AG10803 (cell line): Measurements from ENCODE around the gene CELA3A.
A peak's percentile ranks its signal among the peaks of the same experiment; 100 is the strongest.

ENCODE experiments used
- DNase-seq: peaks from one replicate; pipeline ENCODE4 v3.0.0; 2010; ENCODE audit warnings: low read depth
- H3K4me3 ChIP-seq: 2 replicates; pipeline ENCODE4 v1.5.1; 2011; ENCODE audit warnings: mild to moderate bottlenecking, low read length, control low read depth
- CTCF ChIP-seq: conservative IDR thresholded peaks from 2 replicates; pipeline ENCODE4 v1.5.1; 2011; ENCODE audit warnings: mild to moderate bottlenecking, low read length, control low read depth, inconsistent platforms

Gene CELA3A

GRCh38 chr1:22050330-22050729 is 48.9 kb downstream of the CELA3A start:
- H3K4me3 ChIP-seq, result no peak overlapping the region
- no peak for DNase-seq
- TF ChIP-seq CTCF, result no peak

GRCh38 chr1:22051607-22052114 is 50.2 kb downstream of the CELA3A start:
- no peak overlapping the region for H3K4me3 ChIP-seq
- no peak for TF ChIP-seq CTCF
- DNase-seq, result no peak

- peak; percentile 95 for DNase-seq
- H3K4me3 ChIP-seq, result peak within 1 kb of the TSS; percentile 76
- TF ChIP-seq CTCF, result no peak
Observed at GRCh38 chr1:22052115-22053016, 50.9 kb downstream of the CELA3A start, which contains the start of gene CDC42. TSS of gene CDC42 (plus strand) at chr1:22052709. CDS start at chr1:22078479, 25,770 bp downstream.

GRCh38 chr1:22053017-22053860 is 51.8 kb downstream of the CELA3A start:
- peak; percentile 14; the same call in 1 of the 2 replicates for TF ChIP-seq CTCF
- peak overlapping the region; percentile 76 for H3K4me3 ChIP-seq
- peak; percentile 69 for DNase-seq

- TF ChIP-seq CTCF, result no peak
- peak; percentile 31 for DNase-seq
- H3K4me3 ChIP-seq, result peak overlapping the region; percentile 76
Observed at GRCh38 chr1:22053861-22054770, 52.7 kb downstream of the CELA3A start.

GRCh38 chr1:22055463-22055862 is 54.0 kb downstream of the CELA3A start:
- H3K4me3 ChIP-seq, result no peak overlapping the region
- no peak for DNase-seq
- TF ChIP-seq CTCF, result no peak
